ENCODE results near the gene MTHFSD. TPM values are rescaled to one million over a fixed set of nuclear protein-coding genes. Genes with fewer than 3 reads are reported as not detected.

The MTHFSD gene
- total RNA-seq, 3 donors from 2014 or later (not counting 1 experiment from before 2014, with no cell fraction given): 14.3 to 22.0 (median 16.9) TPM

DNA sequence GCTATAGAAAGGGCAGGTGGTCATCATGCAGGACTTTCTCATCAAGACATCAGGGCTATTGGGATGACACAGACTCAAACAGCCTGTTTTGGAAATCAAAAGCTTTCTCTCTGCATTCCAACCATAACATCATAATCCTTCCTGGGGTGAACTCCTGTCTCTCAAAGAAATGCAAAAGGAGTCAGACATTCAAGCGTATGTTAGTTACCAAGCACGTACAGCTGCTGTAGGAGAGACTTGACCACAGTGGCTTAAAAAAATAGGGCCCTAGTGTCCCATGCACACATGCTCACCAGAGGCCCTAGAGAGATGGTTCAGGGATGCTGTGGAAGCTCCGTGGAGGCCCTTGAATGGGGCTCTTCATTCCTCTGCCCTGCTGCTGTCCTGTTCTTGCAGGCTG is 69.3 kb downstream of the MTHFSD start:
- ATAC-seq: no peak
- Mint-ChIP-seq H3K36me3 (no peaks in the 10 kb centered on the region), H3K27ac (no peak overlapping the region), H3K9me3 (peaks cover 0 to 3% of the 10 kb centered on the region in 2 donors), H3K4me3 (no peak overlapping the region), H3K27me3 (ENCODE audit: low read depth in 2 of 2) (peaks cover 13 to 38% of the 10 kb centered on the region in 2 donors), H3K4me1 (no peaks in the 10 kb centered on the region)
- WGBS (ENCODE audit: insufficient coverage): 71% methylated on average over 3 of the region's 3 CpGs
- DNase-seq: no peak
- H3K27ac ChIP-seq (ENCODE audit: low read length): no peak overlapping the region
- H3K9me3 ChIP-seq (ENCODE audit: control insufficient read depth, insufficient read depth, low read length): peaks cover 5% of the 10 kb centered on the region
- H3K36me3 ChIP-seq (ENCODE audit: control insufficient read depth, insufficient read depth, low read length): no peaks in the 10 kb centered on the region
- H3K4me3 ChIP-seq (ENCODE audit: low read length): no peak overlapping the region
- no peaks in the 10 kb centered on the region for H3K4me1 ChIP-seq (ENCODE audit: control insufficient read depth, insufficient read depth, low read length)
- intact Hi-C loops (cut with micrococcal nuclease): no loop called here
- TF ChIP-seq, protein P1, sequence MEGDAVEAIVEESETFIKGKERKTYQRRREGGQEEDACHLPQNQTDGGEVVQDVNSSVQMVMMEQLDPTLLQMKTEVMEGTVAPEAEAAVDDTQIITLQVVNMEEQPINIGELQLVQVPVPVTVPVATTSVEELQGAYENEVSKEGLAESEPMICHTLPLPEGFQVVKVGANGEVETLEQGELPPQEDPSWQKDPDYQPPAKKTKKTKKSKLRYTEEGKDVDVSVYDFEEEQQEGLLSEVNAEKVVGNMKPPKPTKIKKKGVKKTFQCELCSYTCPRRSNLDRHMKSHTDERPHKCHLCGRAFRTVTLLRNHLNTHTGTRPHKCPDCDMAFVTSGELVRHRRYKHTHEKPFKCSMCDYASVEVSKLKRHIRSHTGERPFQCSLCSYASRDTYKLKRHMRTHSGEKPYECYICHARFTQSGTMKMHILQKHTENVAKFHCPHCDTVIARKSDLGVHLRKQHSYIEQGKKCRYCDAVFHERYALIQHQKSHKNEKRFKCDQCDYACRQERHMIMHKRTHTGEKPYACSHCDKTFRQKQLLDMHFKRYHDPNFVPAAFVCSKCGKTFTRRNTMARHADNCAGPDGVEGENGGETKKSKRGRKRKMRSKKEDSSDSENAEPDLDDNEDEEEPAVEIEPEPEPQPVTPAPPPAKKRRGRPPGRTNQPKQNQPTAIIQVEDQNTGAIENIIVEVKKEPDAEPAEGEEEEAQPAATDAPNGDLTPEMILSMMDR (IDR thresholded peaks at IDR 0.05): no peak
- H3K27me3 ChIP-seq (ENCODE audit: control insufficient read depth, insufficient read depth, low read length): no peaks in the 10 kb centered on the region

- Histone ChIP-seq H3K9me3 (ENCODE audit: control insufficient read depth, insufficient read depth, low read length) (peaks cover 5% of the 10 kb centered on the region), H3K27me3 (ENCODE audit: control insufficient read depth, insufficient read depth, low read length) (no peaks in the 10 kb centered on the region), H3K27ac (ENCODE audit: low read length) (no peak overlapping the region), H3K4me3 (ENCODE audit: low read length) (no peak overlapping the region), H3K4me1 (ENCODE audit: control insufficient read depth, insufficient read depth, low read length) (no peaks in the 10 kb centered on the region), H3K36me3 (ENCODE audit: control insufficient read depth, insufficient read depth, low read length) (no peaks in the 10 kb centered on the region)
- TF ChIP-seq, protein P1 (IDR thresholded peaks at IDR 0.05): no peak
- peaks cover 11 to 23% of the 10 kb centered on the region in 2 donors for H3K27me3 Mint-ChIP-seq (ENCODE audit: low read depth in 2 of 2)
- no peak for DNase-seq
- WGBS (ENCODE audit: insufficient coverage): 72% methylated on average over 5 of the region's 5 CpGs
- no peak overlapping the region for H3K4me3 Mint-ChIP-seq
- ATAC-seq: no peak
- intact Hi-C loops (cut with micrococcal nuclease): no loop called here
- H3K4me1 Mint-ChIP-seq: no peaks in the 10 kb centered on the region
- H3K9me3 Mint-ChIP-seq: peaks cover 0 to 3% of the 10 kb centered on the region in 2 donors
- H3K27ac Mint-ChIP-seq: no peak overlapping the region
- H3K36me3 Mint-ChIP-seq: no peaks in the 10 kb centered on the region
Measured at GRCh38 chr16:86484240-86484639, 70.8 kb downstream of the MTHFSD start.

GRCh38 chr16:86481607-86482006 is 73.4 kb downstream of the MTHFSD start:
- no peaks in the 10 kb centered on the region for H3K36me3 ChIP-seq (ENCODE audit: control insufficient read depth, insufficient read depth, low read length)
- H3K4me1 Mint-ChIP-seq: no peaks in the 10 kb centered on the region
- H3K36me3 Mint-ChIP-seq: no peaks in the 10 kb centered on the region
- peaks cover 5% of the 10 kb centered on the region for H3K9me3 ChIP-seq (ENCODE audit: control insufficient read depth, insufficient read depth, low read length)
- H3K27ac Mint-ChIP-seq: no peak overlapping the region
- DNase-seq (no peak), ATAC-seq (no peak)
- peaks cover 16 to 39% of the 10 kb centered on the region in 2 donors for H3K27me3 Mint-ChIP-seq (ENCODE audit: low read depth in 2 of 2)
- 85% methylated on average over 3 of the region's 3 CpGs for WGBS (ENCODE audit: insufficient coverage)
- no peaks in the 10 kb centered on the region for H3K4me1 ChIP-seq (ENCODE audit: control insufficient read depth, insufficient read depth, low read length)
- intact Hi-C loops (cut with micrococcal nuclease): no loop called here
- H3K4me3 Mint-ChIP-seq: no peak overlapping the region
- H3K27ac ChIP-seq (ENCODE audit: low read length): no peak overlapping the region
- no peak overlapping the region for H3K4me3 ChIP-seq (ENCODE audit: low read length)
- H3K9me3 Mint-ChIP-seq: peaks cover 0 to 3% of the 10 kb centered on the region in 2 donors
- TF ChIP-seq, protein P1 (IDR thresholded peaks at IDR 0.05): no peak
- H3K27me3 ChIP-seq (ENCODE audit: control insufficient read depth, insufficient read depth, low read length): no peaks in the 10 kb centered on the region

GRCh38 chr16:86480444-86480843 is 74.6 kb downstream of the MTHFSD start:
- intact Hi-C loops (cut with micrococcal nuclease): no loop called here
- no peak overlapping the region for H3K4me3 Mint-ChIP-seq
- no peaks in the 10 kb centered on the region for H3K36me3 ChIP-seq (ENCODE audit: control insufficient read depth, insufficient read depth, low read length)
- H3K4me3 ChIP-seq (ENCODE audit: low read length): no peak overlapping the region
- H3K36me3 Mint-ChIP-seq: no peaks in the 10 kb centered on the region
- H3K4me1 Mint-ChIP-seq: no peaks in the 10 kb centered on the region
- peaks cover 0 to 3% of the 10 kb centered on the region in 2 donors for H3K9me3 Mint-ChIP-seq
- peaks cover 5% of the 10 kb centered on the region for H3K9me3 ChIP-seq (ENCODE audit: control insufficient read depth, insufficient read depth, low read length)
- peaks cover 16 to 44% of the 10 kb centered on the region in 2 donors for H3K27me3 Mint-ChIP-seq (ENCODE audit: low read depth in 2 of 2)
- H3K27ac Mint-ChIP-seq: no peak overlapping the region
- 74% methylated on average over 15 of the region's 15 CpGs for WGBS (ENCODE audit: insufficient coverage)
- no peaks in the 10 kb centered on the region for H3K27me3 ChIP-seq (ENCODE audit: control insufficient read depth, insufficient read depth, low read length)
- DNase-seq: no peak
- TF ChIP-seq, protein P1 (IDR thresholded peaks at IDR 0.05): no peak
- no peaks in the 10 kb centered on the region for H3K4me1 ChIP-seq (ENCODE audit: control insufficient read depth, insufficient read depth, low read length)
- no peak overlapping the region for H3K27ac ChIP-seq (ENCODE audit: low read length)
- ATAC-seq: no peak
